Small intestine (tissue), 7 donors: ENCODE measurements around the gene GPR82. TPM values are rescaled to one million over a fixed set of nuclear protein-coding genes. Genes with fewer than 3 reads are reported as not detected.

Experiments
- DNase-seq, 2 donors: peaks; one replicate each; pipeline versions ENCODE4 v3.0.0 to v3.0.0-alpha.2; 2013
- FAIRE-seq: peaks from 2 replicates; lab custom pipeline; 2012; peaks lifted over from hg19 to GRCh38; lab: Jason Lieb, UNC
- H3K27ac ChIP-seq, 3 donors: one replicate each; pipeline ENCODE4 v1.5.1; 2013; ENCODE audit warnings: low read length in 2 of 3, mild to moderate bottlenecking in 2 of 3, control low read depth in 1 of 3, inconsistent platforms in 1 of 3, low read depth in 1 of 3, moderate library complexity in 1 of 3
- H3K27me3 ChIP-seq, 3 donors: one replicate each; pipeline ENCODE4 v1.6.1; 2013; ENCODE audit warnings: low read length in 3 of 3, inconsistent platforms in 1 of 3; ENCODE audit not compliant: control insufficient read depth in 3 of 3, insufficient read depth in 3 of 3
- H3K36me3 ChIP-seq, 3 donors: one replicate each; pipeline ENCODE4 v1.6.1; 2013; ENCODE audit warnings: low read length in 3 of 3, inconsistent platforms in 1 of 3, low read depth in 1 of 3, mild to moderate bottlenecking in 1 of 3, moderate library complexity in 1 of 3; ENCODE audit not compliant: control insufficient read depth in 3 of 3, insufficient read depth in 2 of 3
- H3K4me1 ChIP-seq, 3 donors: one replicate each; pipeline ENCODE4 v1.6.1; 2013; ENCODE audit warnings: low read length in 2 of 3, inconsistent platforms in 1 of 3, low read depth in 1 of 3, mild to moderate bottlenecking in 1 of 3, moderate library complexity in 1 of 3; ENCODE audit not compliant: control insufficient read depth in 3 of 3, insufficient read depth in 2 of 3
- H3K4me3 ChIP-seq, 3 donors: one replicate each; pipeline ENCODE4 v1.5.1; 2013; ENCODE audit warnings: low read length in 3 of 3, control low read depth in 1 of 3, inconsistent platforms in 1 of 3, low read depth in 1 of 3, mild to moderate bottlenecking in 1 of 3, moderate library complexity in 1 of 3
- H3K9me3 ChIP-seq, 2 donors: one replicate each; pipeline ENCODE4 v1.6.1; 2013; ENCODE audit warnings: low read depth in 1 of 2, low read length in 1 of 2; ENCODE audit not compliant: control insufficient read depth in 2 of 2, insufficient read depth in 1 of 2
- WGBS, 3 donors: extraction: QIAGEN DNeasy Blood & Tissue Kit; methylation state at CpG; one replicate each; pipeline ENCODE4 v1.1.7; 2013; 5-methylcytosine and 5-hydroxymethylcytosine counted together
- polyA plus RNA-seq, 4 donors: library from polyadenylated mRNA; stranded (reverse) in 3 of 4; unstranded in 1 of 4; fragments of 200-250 nt in 3 of 4; fragments of 120-200 nt in 1 of 4; gene quantifications; one replicate each; pipeline versions ENCODE4 v1.2.1 to v1.2.3, GENCODE V29; 2013
- donor health status: healthy with polysubstance abuse.
- donor health status: control.
- donor health status: control.
- donor health status: Bipolar disorder and iron deficiency.
- donor health status: healthy.

Gene GPR82
- polyA plus RNA-seq, 4 donors, result 0.19 to 1.3 (median 0.81) TPM; not detected in 1

GRCh38 chrX:41689711-41690110 is 34.3 kb upstream of the GPR82 start:
- Histone ChIP-seq H3K4me1 (no peaks in the 10 kb centered on the region), H3K36me3 (peaks cover 0 to 7% (median 0%) of the 10 kb centered on the region in 3 donors), H3K4me3 (peak overlapping the region in 1 of 3 donors; percentile 36), H3K27me3 (no peaks in the 10 kb centered on the region), H3K9me3 (no peaks in the 10 kb centered on the region), H3K27ac (no peak overlapping the region)
- DNase-seq (no peak), FAIRE-seq (no peak)
- 71 to 88% (median 80%) methylated on average over 3 of the region's 3 CpGs for WGBS, 3 donors

GRCh38 chrX:41692162-41692749 is 31.7 kb upstream of the GPR82 start:
- Histone ChIP-seq H3K4me3 (peak overlapping the region in 1 of 3 donors; percentile 2), H3K4me1 (no peaks in the 10 kb centered on the region), H3K27ac (peak overlapping the region in 1 of 3 donors; percentile 45), H3K9me3 (no peaks in the 10 kb centered on the region), H3K27me3 (no peaks in the 10 kb centered on the region), H3K36me3 (no peaks in the 10 kb centered on the region)
- no peak for DNase-seq
- 41 to 79% (median 71%) methylated on average over 1 of the region's 1 CpG for WGBS, 3 donors
- no peak for FAIRE-seq

- Histone ChIP-seq H3K9me3 (no peaks in the 10 kb centered on the region), H3K36me3 (no peaks in the 10 kb centered on the region), H3K4me3 (no peak overlapping the region), H3K27ac (no peak overlapping the region), H3K27me3 (no peaks in the 10 kb centered on the region), H3K4me1 (no peaks in the 10 kb centered on the region)
- 63 to 77% (median 76%) methylated on average over 3 of the region's 3 CpGs for WGBS, 3 donors
- DNase-seq (no peak), FAIRE-seq (no peak)
Observed at GRCh38 chrX:41693024-41693423, 31.0 kb upstream of the GPR82 start.

GRCh38 chrX:41695426-41695825 is 28.6 kb upstream of the GPR82 start:
- FAIRE-seq (no peak), DNase-seq (peak in 1 of 2 donors; percentile 42)
- no peaks in the 10 kb centered on the region for H3K9me3 ChIP-seq
- H3K27me3 ChIP-seq, result no peaks in the 10 kb centered on the region
- no peak overlapping the region for H3K4me3 ChIP-seq
- no peak overlapping the region for H3K27ac ChIP-seq
- no peaks in the 10 kb centered on the region for H3K36me3 ChIP-seq
- no peaks in the 10 kb centered on the region for H3K4me1 ChIP-seq
- WGBS, 3 donors, result 79 to 84% (median 81%) methylated on average over 7 of the region's 7 CpGs

- DNase-seq, result no peak
- H3K4me3 ChIP-seq, result no peak overlapping the region
- no peaks in the 10 kb centered on the region for H3K27me3 ChIP-seq
- no peaks in the 10 kb centered on the region for H3K9me3 ChIP-seq
- H3K27ac ChIP-seq, result no peak overlapping the region
- peaks cover 0 to 2% (median 0%) of the 10 kb centered on the region in 3 donors for H3K36me3 ChIP-seq
- H3K4me1 ChIP-seq, result no peaks in the 10 kb centered on the region
- no peak for FAIRE-seq
Observed at GRCh38 chrX:41703574-41704029, 20.4 kb upstream of the GPR82 start.

- H3K9me3 ChIP-seq, result no peaks in the 10 kb centered on the region
- 92 to 100% (median 93%) methylated on average over 1 of the region's 1 CpG for WGBS, 3 donors
- FAIRE-seq (no peak), DNase-seq (no peak)
- peak overlapping the region in 1 of 3 donors; percentile 24 for H3K27ac ChIP-seq
- no peaks in the 10 kb centered on the region for H3K4me1 ChIP-seq
- H3K4me3 ChIP-seq, result no peak overlapping the region
- H3K27me3 ChIP-seq, result no peaks in the 10 kb centered on the region
- peaks cover 0 to 2% (median 0%) of the 10 kb centered on the region in 3 donors for H3K36me3 ChIP-seq
Observed at GRCh38 chrX:41705042-41705441, 18.9 kb upstream of the GPR82 start.

GRCh38 chrX:41705680-41706374 is 18.2 kb upstream of the GPR82 start:
- H3K27ac ChIP-seq, result peak overlapping the region in 1 of 3 donors; percentile 44
- H3K4me1 ChIP-seq, result no peaks in the 10 kb centered on the region
- peaks cover 0 to 2% (median 0%) of the 10 kb centered on the region in 3 donors for H3K36me3 ChIP-seq
- FAIRE-seq (no peak), DNase-seq (no peak)
- H3K27me3 ChIP-seq, result no peaks in the 10 kb centered on the region
- WGBS, 3 donors, result 61 to 79% (median 63%) methylated on average over 3 of the region's 3 CpGs
- H3K4me3 ChIP-seq, result no peak overlapping the region
- no peaks in the 10 kb centered on the region for H3K9me3 ChIP-seq

- Histone ChIP-seq H3K27ac (no peak overlapping the region), H3K9me3 (no peaks in the 10 kb centered on the region), H3K4me1 (no peaks in the 10 kb centered on the region), H3K4me3 (no peak overlapping the region), H3K36me3 (peaks cover 0 to 6% (median 0%) of the 10 kb centered on the region in 3 donors), H3K27me3 (no peaks in the 10 kb centered on the region)
- 48 to 100% (median 92%) methylated on average over 1 of the region's 1 CpG for WGBS, 3 donors
- FAIRE-seq, result no peak
- DNase-seq, result no peak
Observed at GRCh38 chrX:41707218-41707617, 16.8 kb upstream of the GPR82 start.
